Gastroesophageal sphincter (tissue), 3 donors: ENCODE results near the gene CFAP74.
A peak's percentile ranks its signal among the peaks of the same experiment; 100 is the strongest.

Experiments
- EP300 ChIP-seq: sonication (generic); formaldehyde crosslinking; IDR thresholded peaks from one replicate; pipeline ENCODE4 v1.6.1; 2017; ENCODE audit warnings: antibody characterized with exemption, mild to moderate bottlenecking
- POLR2A ChIP-seq, 2 donors: fragments of 450-650 bp; IDR thresholded peaks; one replicate each; pipeline ENCODE4 v1.6.1; 2017; ENCODE audit warnings: antibody characterized with exemption in 2 of 2, mild to moderate bottlenecking in 2 of 2, moderate library complexity in 1 of 2
- TF ChIP-seq, protein P1 (sequence below), 4 experiments: fragments of 200-600 bp in 2 of 4; fragments of 450-650 bp in 2 of 4; sonication (generic) in 1 of 4; IDR thresholded peaks; one replicate each; pipeline ENCODE4 v1.5.1; 2017 to 2019; ENCODE audit warnings: antibody characterized with exemption in 4 of 4, mild to moderate bottlenecking in 2 of 4, moderate library complexity in 2 of 4

DNA sequence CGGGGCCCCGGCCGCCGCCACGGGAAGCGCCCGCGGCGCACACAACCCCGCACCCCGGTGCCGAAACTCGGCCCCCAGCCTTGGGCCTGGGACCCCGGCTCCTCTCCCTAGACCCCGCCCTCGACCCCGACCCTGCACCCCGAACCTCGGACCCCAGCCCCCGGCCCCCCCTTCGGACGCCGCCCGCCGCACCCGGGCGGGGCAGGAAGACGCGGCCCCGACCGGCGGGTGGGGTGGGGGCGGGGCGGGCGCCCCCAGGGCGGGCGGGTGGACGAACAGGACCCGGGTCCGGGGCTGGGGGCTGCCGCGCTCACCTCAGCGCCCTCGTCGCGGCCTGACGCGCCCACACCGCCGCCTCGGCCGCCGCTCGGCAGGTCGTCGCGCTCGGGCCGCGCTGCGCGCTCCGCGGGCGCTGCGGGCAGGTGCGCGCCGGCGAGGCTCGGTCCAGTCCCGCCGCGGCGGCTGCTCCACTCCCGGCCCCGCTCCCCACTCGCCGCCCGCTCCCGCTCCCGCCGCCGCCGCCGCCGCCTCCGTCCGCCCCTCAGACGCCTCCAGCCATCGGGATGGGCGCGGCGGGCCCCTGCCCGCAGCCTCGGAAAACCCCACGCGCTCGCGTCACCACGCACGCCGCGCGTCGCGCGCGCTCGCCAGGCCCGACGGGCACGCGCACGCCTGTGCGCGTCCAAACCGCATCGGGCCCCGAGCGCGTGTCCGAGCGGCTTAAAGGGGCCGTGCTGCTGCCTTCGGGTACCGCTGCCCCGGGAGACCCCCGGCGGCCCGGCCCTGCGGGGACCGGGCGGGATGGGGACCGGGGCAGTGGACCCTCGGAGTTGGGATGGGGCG is 112.9 kb downstream of the CFAP74 start, which contains the start of gene GNB1:
- TF ChIP-seq, protein P1, sequence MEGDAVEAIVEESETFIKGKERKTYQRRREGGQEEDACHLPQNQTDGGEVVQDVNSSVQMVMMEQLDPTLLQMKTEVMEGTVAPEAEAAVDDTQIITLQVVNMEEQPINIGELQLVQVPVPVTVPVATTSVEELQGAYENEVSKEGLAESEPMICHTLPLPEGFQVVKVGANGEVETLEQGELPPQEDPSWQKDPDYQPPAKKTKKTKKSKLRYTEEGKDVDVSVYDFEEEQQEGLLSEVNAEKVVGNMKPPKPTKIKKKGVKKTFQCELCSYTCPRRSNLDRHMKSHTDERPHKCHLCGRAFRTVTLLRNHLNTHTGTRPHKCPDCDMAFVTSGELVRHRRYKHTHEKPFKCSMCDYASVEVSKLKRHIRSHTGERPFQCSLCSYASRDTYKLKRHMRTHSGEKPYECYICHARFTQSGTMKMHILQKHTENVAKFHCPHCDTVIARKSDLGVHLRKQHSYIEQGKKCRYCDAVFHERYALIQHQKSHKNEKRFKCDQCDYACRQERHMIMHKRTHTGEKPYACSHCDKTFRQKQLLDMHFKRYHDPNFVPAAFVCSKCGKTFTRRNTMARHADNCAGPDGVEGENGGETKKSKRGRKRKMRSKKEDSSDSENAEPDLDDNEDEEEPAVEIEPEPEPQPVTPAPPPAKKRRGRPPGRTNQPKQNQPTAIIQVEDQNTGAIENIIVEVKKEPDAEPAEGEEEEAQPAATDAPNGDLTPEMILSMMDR (IDR thresholded peaks at IDR 0.05), result peak in 2 of 4 experiments; percentile 11 to 34
- TF ChIP-seq POLR2A (IDR thresholded peaks at IDR 0.05), result peak; percentile 70 to 80
- no peak for TF ChIP-seq EP300
